Hematopoietic multipotent progenitor cell treated with erythropoietin and hydrocortisone succinate and interleukin-3 and kit ligand, for 8 days (in vitro differentiated cells): ENCODE data around the gene SLC25A31.

Experiments
- DNase-seq: peaks from one replicate; pipeline ENCODE4 v3.0.0-alpha.2; 2015

The SLC25A31 gene

GRCh38 chr4:127778102-127778501 lies 47.9 kb downstream of the SLC25A31 start:
- no peak for DNase-seq

- no peak for DNase-seq
Measured at GRCh38 chr4:127780598-127780997, 50.4 kb downstream of the SLC25A31 start.

- DNase-seq = no peak
Measured at GRCh38 chr4:127781300-127782024, 51.3 kb downstream of the SLC25A31 start.

GRCh38 chr4:127782025-127782274 lies 51.8 kb downstream of the SLC25A31 start:
- DNase-seq = peak; percentile 84

- peak; percentile 69 for DNase-seq
Measured at GRCh38 chr4:127782275-127783025, 52.2 kb downstream of the SLC25A31 start, which contains the start of gene HSPA4L. TSS of gene HSPA4L (plus strand) at chr4:127782322. CDS start at chr4:127782551, 229 bp downstream.

- DNase-seq = peak; percentile 63
Measured at GRCh38 chr4:127783026-127783769, 53.0 kb downstream of the SLC25A31 start.

- DNase-seq = no peak
Measured at GRCh38 chr4:127783955-127784770, 54.0 kb downstream of the SLC25A31 start.

- DNase-seq = peak; percentile 41
Measured at GRCh38 chr4:127788517-127788916, 58.3 kb downstream of the SLC25A31 start.

- DNase-seq = no peak
Measured at GRCh38 chr4:127791391-127791790, 61.2 kb downstream of the SLC25A31 start.

- no peak for DNase-seq
Measured at GRCh38 chr4:127793528-127793927, 63.3 kb downstream of the SLC25A31 start.

- no peak for DNase-seq
Measured at GRCh38 chr4:127799711-127800110, 69.5 kb downstream of the SLC25A31 start.

- no peak for DNase-seq
Measured at GRCh38 chr4:127809173-127809800, 79.1 kb downstream of the SLC25A31 start.

GRCh38 chr4:127810551-127810950 lies 80.4 kb downstream of the SLC25A31 start:
- DNase-seq = no peak

GRCh38 chr4:127822430-127822829 lies 92.2 kb downstream of the SLC25A31 start:
- no peak for DNase-seq
